ENCODE results near the gene S100A3.
"Not testable (repeated sequence)": the region's sequence is repeated elsewhere in the genome, so short reads cannot be mapped to it uniquely, and the experiment has no call there.

GRCh38 chr1:153562021-153562420 lies 13.0 kb upstream of the S100A3 start:
- not testable (repeated sequence) for TF ChIP-seq TCF12, YY1, BRCA1, POU5F1 (IDR thresholded peaks at IDR 0.05; ENCODE audit: low read depth, low read length)
- TF ChIP-seq, protein P1, sequence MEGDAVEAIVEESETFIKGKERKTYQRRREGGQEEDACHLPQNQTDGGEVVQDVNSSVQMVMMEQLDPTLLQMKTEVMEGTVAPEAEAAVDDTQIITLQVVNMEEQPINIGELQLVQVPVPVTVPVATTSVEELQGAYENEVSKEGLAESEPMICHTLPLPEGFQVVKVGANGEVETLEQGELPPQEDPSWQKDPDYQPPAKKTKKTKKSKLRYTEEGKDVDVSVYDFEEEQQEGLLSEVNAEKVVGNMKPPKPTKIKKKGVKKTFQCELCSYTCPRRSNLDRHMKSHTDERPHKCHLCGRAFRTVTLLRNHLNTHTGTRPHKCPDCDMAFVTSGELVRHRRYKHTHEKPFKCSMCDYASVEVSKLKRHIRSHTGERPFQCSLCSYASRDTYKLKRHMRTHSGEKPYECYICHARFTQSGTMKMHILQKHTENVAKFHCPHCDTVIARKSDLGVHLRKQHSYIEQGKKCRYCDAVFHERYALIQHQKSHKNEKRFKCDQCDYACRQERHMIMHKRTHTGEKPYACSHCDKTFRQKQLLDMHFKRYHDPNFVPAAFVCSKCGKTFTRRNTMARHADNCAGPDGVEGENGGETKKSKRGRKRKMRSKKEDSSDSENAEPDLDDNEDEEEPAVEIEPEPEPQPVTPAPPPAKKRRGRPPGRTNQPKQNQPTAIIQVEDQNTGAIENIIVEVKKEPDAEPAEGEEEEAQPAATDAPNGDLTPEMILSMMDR (IDR thresholded peaks at IDR 0.05; ENCODE audit: control extremely low read depth in 1 of 3, insufficient read depth in 1 of 3, low read depth in 1 of 3, low read length in 3 of 3): not testable (repeated sequence)

Measured in H1 (cell line).